OCI-LY7 (cell line): ENCODE measurements around the gene RNF186.

Source experiments
- CTCF ChIP-seq: fragments of 200-600 bp; sonication (generic); conservative IDR thresholded peaks from 2 replicates; pipeline ENCODE4 v1.5.1; 2014; ENCODE audit warnings: mild to moderate bottlenecking, antibody characterized with exemption, low read length, moderate library complexity, mixed read lengths
- EZH2phosphoT487 ChIP-seq: fragments of 200-600 bp; sonication (generic); IDR thresholded peaks from 2 replicates; pipeline ENCODE4 v1.6.1; 2018; ENCODE audit warnings: low read depth, borderline replicate concordance, mild to moderate bottlenecking, mixed run types, antibody characterized with exemption, low read length, moderate library complexity, mixed read lengths

GRCh38 chr1:19824036-19824435 lies 9.0 kb upstream of the RNF186 start:
- TF ChIP-seq CTCF, result no peak
- TF ChIP-seq EZH2phosphoT487, result no peak
